GM20431 (cell line): ENCODE results near the gene SAP130.

ENCODE experiments used
- in situ Hi-C: fragments of 300-500 bp; cut with MseI, MboI; formaldehyde crosslinking; loops from one replicate; pipeline ENCODE4 v1.15.0; 2020; ENCODE audit warnings: low sequenced_read_pairs; ENCODE audit not compliant: unreplicated experiment

SAP130 gene

GRCh38 chr2:128027801-128028667, at the start of gene SAP130:
Gene SAP130 (minus strand): TSS chr2:128028059. CDS start chr2:128026292, 1,767 bp downstream.
- in situ Hi-C loops, result no loop called here

- in situ Hi-C loops, result no loop called here
These were observed 48.7 kb upstream of the SAP130 start for GRCh38 chr2:128076461-128077106.

- in situ Hi-C loops, result no loop called here
These were observed 45.4 kb upstream of the SAP130 start for GRCh38 chr2:128073278-128073677.

- in situ Hi-C loops, result no loop called here
These were observed 41.9 kb upstream of the SAP130 start for GRCh38 chr2:128069769-128070168.

- in situ Hi-C loops, result no loop called here
These were observed 36.5 kb upstream of the SAP130 start for GRCh38 chr2:128064353-128064752.

GRCh38 chr2:128062571-128062970, 34.7 kb upstream of the SAP130 start:
- in situ Hi-C loops, result no loop called here

GRCh38 chr2:128058114-128058513, 30.3 kb upstream of the SAP130 start:
- in situ Hi-C loops, result no loop called here

GRCh38 chr2:128057334-128057733, 29.5 kb upstream of the SAP130 start:
- in situ Hi-C loops, result no loop called here

GRCh38 chr2:128054104-128054885, 26.4 kb upstream of the SAP130 start:
- in situ Hi-C loops, result no loop called here

GRCh38 chr2:128053331-128053730, 25.5 kb upstream of the SAP130 start:
- in situ Hi-C loops, result no loop called here

GRCh38 chr2:128043041-128043440, 15.2 kb upstream of the SAP130 start:
- in situ Hi-C loops, result no loop called here

- in situ Hi-C loops, result no loop called here
These were observed 13.7 kb upstream of the SAP130 start for GRCh38 chr2:128041561-128041960.

- in situ Hi-C loops, result no loop called here
These were observed 12.4 kb upstream of the SAP130 start for GRCh38 chr2:128040166-128040771.

- in situ Hi-C loops, result no loop called here
These were observed 11.7 kb upstream of the SAP130 start for GRCh38 chr2:128039535-128039934.

- in situ Hi-C loops, result no loop called here
These were observed 10.6 kb upstream of the SAP130 start for GRCh38 chr2:128038411-128038810.

- in situ Hi-C loops, result no loop called here
These were observed 9.8 kb upstream of the SAP130 start for GRCh38 chr2:128037649-128038048.

- in situ Hi-C loops, result no loop called here
These were observed 9.1 kb upstream of the SAP130 start for GRCh38 chr2:128036748-128037607.

- in situ Hi-C loops, result no loop called here
These were observed 4.2 kb upstream of the SAP130 start for GRCh38 chr2:128032092-128032491.

- in situ Hi-C loops, result no loop called here
These were observed 802 bp upstream of the SAP130 start for GRCh38 chr2:128028668-128029054.
